Measurements from ENCODE around the gene PTPRM.

PTPRM gene

GRCh38 chr18:8242151-8242696 lies 675.1 kb downstream of the PTPRM start:
- no peaks in the 10 kb centered on the region for H3K9me3 ChIP-seq (ENCODE audit: control insufficient read depth, insufficient read depth, low read depth, low read length)
- no peak overlapping the region for H3K27ac ChIP-seq (ENCODE audit: extremely low read depth, low read depth, low read length)
- ChIA-PET CTCF (interaction anchor here (1.3 kb wide), 1 partner anchor 47 kb away, joined by 3 read pairs; no protein-coding TSS in a partner anchor), POLR2A (no interaction called here)
- TF ChIP-seq EGR2 (tag by site-specific recombination; IDR thresholded peaks at IDR 0.05; ENCODE audit: low read depth): no peak
- no peak for TF ChIP-seq ZNF138 (tag by site-specific recombination; IDR thresholded peaks at IDR 0.05; ENCODE audit: borderline replicate concordance)
- TF ChIP-seq ZNF830 (tag by site-specific recombination; IDR thresholded peaks at IDR 0.05; ENCODE audit: low read depth): no peak
- TF ChIP-seq ZSCAN4 (tag by site-specific recombination; IDR thresholded peaks at IDR 0.05): no peak
- no peak for TF ChIP-seq ZNF530 (tag by site-specific recombination; IDR thresholded peaks at IDR 0.05; ENCODE audit: low read depth)
- TF ChIP-seq KLF10 (tag by site-specific recombination; IDR thresholded peaks at IDR 0.05): no peak
- no peak for TF ChIP-seq ZNF18 (tag by site-specific recombination; IDR thresholded peaks at IDR 0.05)
- no peak for TF ChIP-seq HOXD13 (CRISPR knock-in tag; IDR thresholded peaks at IDR 0.05; ENCODE audit: borderline replicate concordance)
- no peak for TF ChIP-seq WT1 (tag by site-specific recombination; IDR thresholded peaks at IDR 0.05)
- TF ChIP-seq ZNF768 (tag by site-specific recombination; IDR thresholded peaks at IDR 0.05): no peak
- TF ChIP-seq ZNF398 (tag by site-specific recombination; IDR thresholded peaks at IDR 0.05): no peak
- no peak for TF ChIP-seq ZNF544 (tag by site-specific recombination; IDR thresholded peaks at IDR 0.05)
- no peak overlapping the region for H3K4me3 ChIP-seq (ENCODE audit: low read depth, low read length)
- no peaks in the 10 kb centered on the region for H3K36me3 ChIP-seq (ENCODE audit: control insufficient read depth in 2 of 2, insufficient read depth in 1 of 2, low read length in 2 of 2)
- 0 out of 2 replicates have a peak, but pooled peaks cover 2% of the 10 kb centered on the region for H3K4me1 ChIP-seq (ENCODE audit: control insufficient read depth, insufficient read depth, low read length)

GRCh38 chr18:8247700-8248099 lies 680.6 kb downstream of the PTPRM start:
- POLR2A ChIA-PET: no interaction called here
- Histone ChIP-seq H3K9me3 (ENCODE audit: control insufficient read depth, insufficient read depth, low read depth, low read length) (no peaks in the 10 kb centered on the region), H3K4me1 (ENCODE audit: control insufficient read depth, insufficient read depth, low read length) (no peaks in the 10 kb centered on the region), H3K36me3 (ENCODE audit: control insufficient read depth in 2 of 2, insufficient read depth in 1 of 2, low read length in 2 of 2) (no peaks in the 10 kb centered on the region), H3K4me3 (ENCODE audit: low read depth, low read length) (no peak overlapping the region), H3K27ac (ENCODE audit: extremely low read depth, low read depth, low read length) (no peak overlapping the region)
- CTCF ChIA-PET: no interaction called here
- TF ChIP-seq ZNF571 (tag by site-specific recombination; IDR thresholded peaks at IDR 0.05): no peak
- TF ChIP-seq ZNF114 (tag by site-specific recombination; IDR thresholded peaks at IDR 0.05): no peak
- TF ChIP-seq ZEB2 (tag by site-specific recombination; IDR thresholded peaks at IDR 0.05): no peak
- TF ChIP-seq ELK4 (IDR thresholded peaks at IDR 0.05; ENCODE audit: borderline replicate concordance, low read depth, low read length): no peak
- no peak for TF ChIP-seq ZNF843 (tag by site-specific recombination; IDR thresholded peaks at IDR 0.05)
- TF ChIP-seq CTCF (tag by site-specific recombination; IDR thresholded peaks at IDR 0.05): no peak
- no peak for TF ChIP-seq ZBTB6 (tag by site-specific recombination; IDR thresholded peaks at IDR 0.05)
- TF ChIP-seq ZNF791 (tag by site-specific recombination; IDR thresholded peaks at IDR 0.05): no peak
- TF ChIP-seq ZFP41 (tag by site-specific recombination; IDR thresholded peaks at IDR 0.05; ENCODE audit: borderline replicate concordance): no peak
- no peak for TF ChIP-seq ZBTB48 (tag by site-specific recombination; IDR thresholded peaks at IDR 0.05)

Measured in HEK293 (cell line).